RKO (cell line): ENCODE results near the gene DLGAP1.

Experiments
- DNase-seq: peaks from one replicate; pipeline ENCODE4 v3.0.0-alpha.2; 2016; ENCODE audit warnings: low spot score

The DLGAP1 gene

DNA sequence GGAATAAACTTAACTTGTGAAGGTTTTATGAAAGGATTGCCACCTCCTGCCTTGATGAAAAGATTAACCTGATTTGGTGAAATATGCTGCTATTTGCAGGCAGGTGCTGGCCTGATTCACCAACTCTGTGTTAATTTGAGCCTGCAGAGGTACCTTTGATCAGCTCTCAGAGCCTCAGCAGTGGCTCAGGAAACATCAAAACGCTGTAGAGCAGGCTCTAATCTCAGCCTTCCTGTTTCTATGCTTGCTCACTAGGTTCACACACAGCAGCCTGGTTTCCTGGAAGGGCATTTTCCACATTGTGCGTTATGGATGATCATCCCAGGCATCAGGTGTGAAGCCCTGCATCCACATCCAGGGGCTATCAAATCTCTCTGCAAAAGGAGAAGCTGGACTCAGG, 988.2 kb downstream of the DLGAP1 start:
- DNase-seq, result no peak

DNA sequence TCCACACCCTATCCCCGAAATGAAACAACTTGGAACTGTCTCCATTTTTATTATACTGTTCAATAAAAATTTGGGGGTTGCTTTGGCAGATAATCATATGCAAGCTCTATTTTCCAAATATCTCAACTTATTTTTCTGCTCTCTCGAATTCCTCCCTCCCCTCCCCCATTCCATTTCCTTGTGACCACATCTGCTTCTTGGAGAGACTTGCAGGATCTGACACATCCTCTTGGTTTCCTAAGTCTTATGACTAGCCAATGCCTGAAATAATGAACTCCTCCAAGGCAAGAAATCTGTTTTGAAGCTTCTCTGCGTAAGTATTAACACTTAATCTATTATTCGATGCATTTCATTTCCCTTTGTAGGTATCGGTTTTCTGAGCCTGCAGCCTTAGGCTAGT, 989.1 kb downstream of the DLGAP1 start:
- DNase-seq, result peak; percentile 67

DNA sequence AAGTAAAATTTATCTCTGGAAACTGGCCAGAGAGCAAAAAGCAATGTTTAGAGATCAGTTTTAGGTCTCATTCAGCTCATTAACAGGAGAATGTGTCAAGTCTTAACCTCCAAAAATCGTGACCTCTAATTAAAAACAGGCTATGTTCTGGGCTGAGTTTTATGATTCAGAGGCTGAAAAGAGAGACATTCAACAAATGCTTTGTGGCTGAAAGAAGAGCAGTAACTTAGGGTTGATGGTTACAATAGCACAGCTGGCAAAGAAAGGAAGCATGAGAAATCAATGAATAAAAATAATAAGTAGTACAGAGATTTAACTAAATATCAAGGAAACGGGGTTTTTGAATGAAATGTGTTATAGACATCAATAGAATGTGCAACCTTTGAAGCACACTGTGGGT, 992.1 kb downstream of the DLGAP1 start:
- DNase-seq, result no peak

DNA sequence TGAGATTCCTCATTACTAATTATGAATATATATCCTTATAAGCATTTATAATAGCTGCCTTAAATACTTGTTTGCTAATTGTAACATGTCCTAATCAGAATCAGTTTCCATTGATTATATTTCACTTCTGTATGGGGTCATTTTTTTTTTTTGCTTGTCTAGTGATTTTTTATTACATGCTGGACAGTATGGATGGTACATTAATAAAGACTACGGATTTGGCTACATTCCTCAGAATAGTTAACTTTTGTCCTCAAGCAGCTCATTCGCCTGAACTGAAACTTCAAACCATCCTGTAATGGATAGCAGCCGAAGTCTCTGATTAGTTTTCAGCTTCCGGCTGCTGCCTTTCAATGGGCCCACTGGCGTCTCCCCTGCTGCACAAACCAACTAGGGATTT, 993.4 kb downstream of the DLGAP1 start:
- no peak for DNase-seq

GRCh38 chr18:3460823-3461398, 994.2 kb downstream of the DLGAP1 start:
- DNase-seq, result no peak

DNA sequence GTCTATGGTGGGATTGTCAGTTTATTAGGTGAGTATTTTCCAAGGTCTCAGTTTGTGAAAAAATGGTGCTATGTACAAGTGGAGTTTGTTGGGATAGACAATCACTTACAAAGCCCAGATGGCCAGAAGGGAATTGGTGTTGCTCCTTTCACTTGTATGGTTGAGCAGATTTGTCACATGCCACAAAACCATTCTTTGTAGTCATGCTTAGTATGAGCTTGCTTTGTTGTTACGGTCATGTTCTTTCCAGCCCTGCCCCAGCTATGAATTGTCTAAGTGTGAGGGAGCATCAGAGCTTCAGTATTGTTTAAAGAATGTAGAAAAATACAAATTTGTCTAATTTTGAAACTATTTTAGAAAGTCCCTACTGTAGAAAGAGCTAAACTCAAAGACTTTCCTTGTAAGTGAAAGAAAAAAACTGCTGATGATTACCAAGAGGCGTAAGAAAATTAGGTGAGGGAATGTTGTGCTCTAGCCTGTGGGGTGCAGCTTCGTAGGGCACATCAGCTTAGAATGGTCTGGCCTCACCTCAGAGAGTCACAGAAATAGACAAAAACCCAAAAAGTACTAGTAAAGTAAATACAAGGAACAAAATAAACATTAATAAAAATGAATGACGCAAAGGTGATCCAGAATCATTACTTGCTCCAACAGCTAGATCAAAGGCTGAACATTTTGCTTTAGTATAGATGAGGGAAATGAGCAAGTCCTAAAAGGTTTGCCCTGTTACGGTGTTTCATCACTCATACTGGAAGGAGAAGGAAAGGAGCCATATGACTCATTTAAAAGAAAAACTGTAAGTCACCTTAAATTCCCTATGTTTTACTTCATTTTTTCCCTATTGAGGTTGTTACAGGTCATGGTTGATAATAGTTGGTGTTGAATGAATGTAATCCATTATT, 995.9 kb downstream of the DLGAP1 start:
- peak; percentile 68 for DNase-seq

DNA sequence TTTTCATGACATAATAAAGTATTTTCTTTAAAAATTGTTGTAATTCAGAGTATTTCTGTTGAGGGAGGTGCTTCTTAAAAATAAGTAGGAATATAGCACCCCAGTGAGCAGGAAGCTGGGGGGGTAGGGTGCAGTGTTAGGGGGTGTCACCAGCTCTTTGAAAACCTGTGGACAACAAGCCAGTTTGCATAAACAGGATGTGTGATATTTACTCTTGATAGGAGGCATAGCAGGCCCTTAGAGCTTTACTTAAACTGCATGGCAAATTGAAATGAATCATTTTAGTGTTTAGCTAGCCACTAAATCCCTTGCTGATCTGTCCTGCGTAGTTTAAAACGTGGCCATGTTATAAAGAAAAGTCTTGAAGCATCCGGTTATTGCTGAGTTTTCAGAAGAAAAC, 996.7 kb downstream of the DLGAP1 start:
- DNase-seq, result no peak

DNA sequence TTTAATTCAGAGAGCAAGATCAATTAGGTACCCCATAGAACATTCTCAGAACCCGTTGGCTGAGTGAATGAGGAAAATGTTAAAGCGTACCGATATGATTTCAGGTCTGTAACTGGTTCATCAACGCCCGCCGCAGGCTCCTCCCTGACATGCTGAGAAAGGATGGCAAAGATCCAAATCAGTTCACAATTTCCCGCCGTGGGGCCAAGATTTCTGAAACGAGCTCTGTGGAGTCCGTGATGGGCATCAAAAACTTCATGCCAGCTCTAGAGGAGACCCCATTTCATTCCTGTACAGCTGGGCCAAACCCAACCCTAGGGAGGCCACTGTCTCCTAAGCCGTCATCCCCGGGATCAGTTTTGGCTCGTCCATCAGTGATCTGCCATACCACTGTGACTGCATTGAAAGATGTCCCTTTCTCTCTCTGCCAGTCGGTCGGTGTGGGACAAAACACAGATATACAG, 997.8 kb downstream of the DLGAP1 start:
- no peak for DNase-seq

- DNase-seq, result no peak
These were observed 998.4 kb downstream of the DLGAP1 start for GRCh38 chr18:3456686-3457069.

GRCh38 chr18:3455907-3456685, 999.0 kb downstream of the DLGAP1 start:
- no peak for DNase-seq

GRCh38 chr18:3455090-3455635, 999.9 kb downstream of the DLGAP1 start:
- DNase-seq, result no peak

DNA sequence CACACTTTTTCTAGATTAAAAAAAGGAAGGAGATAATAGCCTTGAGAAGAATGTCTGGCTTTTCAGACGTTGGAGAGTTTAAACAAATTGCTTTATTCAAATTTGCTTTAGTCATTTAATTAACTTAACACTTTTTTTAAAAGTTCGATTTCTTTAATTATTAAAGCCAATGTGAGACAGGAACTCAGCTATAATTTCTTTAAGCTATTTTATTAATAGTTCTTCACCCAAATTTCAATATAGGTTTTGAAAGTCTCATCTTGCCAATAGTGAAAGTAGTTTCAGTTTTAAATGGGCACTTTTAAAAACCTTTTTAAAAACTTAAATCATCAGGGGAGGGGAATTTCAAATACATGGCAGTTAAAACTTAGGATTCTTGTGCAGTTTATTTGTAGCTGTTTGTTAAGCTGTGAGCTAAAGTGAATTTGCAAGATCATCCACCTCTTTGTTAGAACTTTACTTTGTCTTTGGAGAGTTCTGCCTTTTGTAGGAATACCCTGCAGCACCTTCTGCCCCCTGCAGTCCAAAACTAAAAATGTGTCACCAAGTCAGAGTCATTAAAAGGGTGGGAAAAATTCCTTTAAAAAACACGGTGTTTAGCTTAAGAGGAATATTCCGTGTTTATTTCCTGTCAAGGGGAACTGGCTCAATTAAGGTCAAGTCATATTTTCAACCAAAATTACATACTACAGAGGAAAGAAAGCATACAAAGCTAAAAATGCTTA, 1000.6 kb downstream of the DLGAP1 start:
- peak; percentile 82 for DNase-seq

DNA sequence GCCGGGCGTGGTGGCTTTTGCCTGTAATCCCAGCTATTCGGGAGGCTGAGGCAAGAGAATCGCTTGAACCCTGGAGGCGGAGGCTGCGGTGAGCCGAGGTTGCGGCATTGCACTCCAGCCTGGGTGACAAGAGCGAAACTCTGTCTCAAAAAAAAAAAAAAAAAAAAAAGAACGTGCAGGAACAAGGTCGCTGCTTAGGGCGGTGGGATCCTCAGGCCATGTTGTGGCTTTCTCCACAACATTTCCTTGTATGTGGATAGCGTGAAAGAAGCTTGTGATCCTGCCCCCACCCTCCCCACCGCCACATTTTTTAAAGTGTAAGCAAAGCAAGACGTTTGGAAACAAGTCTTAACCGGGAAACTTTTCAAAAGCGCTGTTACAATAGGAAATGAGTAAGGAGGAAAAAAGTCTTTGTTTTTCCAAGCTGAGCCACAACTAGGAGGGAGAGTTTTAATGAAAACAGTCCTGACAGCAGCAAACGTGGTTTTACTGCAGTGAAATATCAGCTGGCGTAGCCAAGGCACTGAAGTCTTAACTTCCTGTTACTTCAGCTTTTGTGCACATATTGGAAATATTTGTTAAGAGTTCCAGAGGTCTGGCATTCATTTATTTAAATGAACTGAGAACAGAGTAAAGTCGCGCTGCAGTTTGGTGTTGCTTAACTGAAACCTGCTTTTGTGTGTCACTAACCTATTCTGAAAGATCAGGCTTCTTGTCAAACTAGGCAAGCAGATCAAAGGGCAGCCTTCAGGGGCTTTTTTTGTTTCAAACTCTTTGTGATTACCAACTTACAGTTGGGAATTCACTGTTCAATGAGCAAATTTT, 1001.4 kb downstream of the DLGAP1 start:
- peak; percentile 77 for DNase-seq

DNA sequence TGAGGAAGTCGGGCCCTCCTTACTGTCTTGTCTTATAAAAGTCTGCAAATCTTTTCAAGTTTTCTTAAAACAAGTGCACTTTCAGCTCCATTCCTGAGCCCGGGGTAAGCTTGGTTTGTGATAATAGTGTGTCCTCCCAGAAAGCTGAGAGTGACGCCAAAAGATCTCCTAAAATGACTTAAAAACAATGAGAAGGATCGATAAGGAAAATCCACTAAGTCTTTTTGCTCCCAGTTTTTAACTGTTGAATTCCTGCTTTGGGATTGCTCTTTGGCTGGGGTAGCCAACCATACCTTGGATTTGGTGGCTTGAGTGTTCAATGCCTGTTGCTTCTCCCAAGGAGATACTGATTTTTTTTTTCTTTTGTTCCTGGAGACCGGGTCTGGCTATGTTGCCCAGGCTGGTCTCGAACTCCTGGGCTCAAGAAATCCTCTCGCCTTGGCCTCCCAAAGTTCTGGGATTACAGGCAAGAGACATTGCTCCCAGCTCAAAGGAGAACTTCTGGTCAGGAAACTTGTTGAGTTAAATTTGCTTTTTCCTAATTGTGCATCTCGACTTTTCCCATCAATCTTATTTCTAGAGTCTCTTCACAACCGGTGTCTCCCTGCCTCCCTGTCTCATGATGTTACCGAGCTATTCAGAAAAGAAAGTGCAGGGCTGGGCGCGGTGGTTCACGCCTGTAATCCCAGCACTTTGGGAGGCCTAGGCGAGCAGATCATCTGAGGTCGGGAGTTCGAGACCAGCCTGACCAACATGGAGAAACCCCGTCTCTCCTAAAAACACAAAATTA, 1002.2 kb downstream of the DLGAP1 start:
- DNase-seq, result peak; percentile 33

- peak; percentile 64 for DNase-seq
These were observed 1002.9 kb downstream of the DLGAP1 start for GRCh38 chr18:3451989-3452749.

GRCh38 chr18:3451183-3451988, 1003.7 kb downstream of the DLGAP1 start:
- peak; percentile 90 for DNase-seq

GRCh38 chr18:3450799-3451182, 1004.3 kb downstream of the DLGAP1 start:
- no peak for DNase-seq

- DNase-seq, result peak; percentile 80
These were observed 1004.9 kb downstream of the DLGAP1 start, which contains the start of gene TGIF1 for GRCh38 chr18:3450012-3450798. Gene TGIF1 (plus strand): TSS chr18:3450172. CDS start chr18:3450490, 318 bp downstream.
